ENCODE data around the gene GRHPR.
A peak's percentile ranks its signal among the peaks of the same experiment; 100 is the strongest.

The GRHPR gene

DNA sequence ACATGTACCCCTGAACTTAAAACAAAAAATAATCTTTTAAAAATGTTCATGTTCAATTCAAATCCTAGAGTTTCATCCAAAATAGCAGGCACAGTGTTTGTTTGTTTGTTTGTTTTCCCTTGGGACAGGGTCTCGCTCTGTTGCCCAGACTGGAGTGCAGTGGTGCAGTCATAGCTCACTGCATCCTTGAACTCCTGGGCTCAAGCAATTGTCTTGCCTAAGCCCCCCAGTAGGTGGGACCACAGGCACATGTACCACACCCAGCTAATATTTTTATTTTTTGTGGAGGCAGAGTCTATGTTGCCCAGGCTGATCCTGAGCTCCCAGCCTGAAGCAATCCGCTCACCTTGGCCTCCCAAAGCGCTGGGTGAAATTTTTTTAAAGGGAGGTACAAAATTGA, 58.3 kb downstream of the GRHPR start:
- DNase-seq (ENCODE audit: low read depth), result no peak

DNA sequence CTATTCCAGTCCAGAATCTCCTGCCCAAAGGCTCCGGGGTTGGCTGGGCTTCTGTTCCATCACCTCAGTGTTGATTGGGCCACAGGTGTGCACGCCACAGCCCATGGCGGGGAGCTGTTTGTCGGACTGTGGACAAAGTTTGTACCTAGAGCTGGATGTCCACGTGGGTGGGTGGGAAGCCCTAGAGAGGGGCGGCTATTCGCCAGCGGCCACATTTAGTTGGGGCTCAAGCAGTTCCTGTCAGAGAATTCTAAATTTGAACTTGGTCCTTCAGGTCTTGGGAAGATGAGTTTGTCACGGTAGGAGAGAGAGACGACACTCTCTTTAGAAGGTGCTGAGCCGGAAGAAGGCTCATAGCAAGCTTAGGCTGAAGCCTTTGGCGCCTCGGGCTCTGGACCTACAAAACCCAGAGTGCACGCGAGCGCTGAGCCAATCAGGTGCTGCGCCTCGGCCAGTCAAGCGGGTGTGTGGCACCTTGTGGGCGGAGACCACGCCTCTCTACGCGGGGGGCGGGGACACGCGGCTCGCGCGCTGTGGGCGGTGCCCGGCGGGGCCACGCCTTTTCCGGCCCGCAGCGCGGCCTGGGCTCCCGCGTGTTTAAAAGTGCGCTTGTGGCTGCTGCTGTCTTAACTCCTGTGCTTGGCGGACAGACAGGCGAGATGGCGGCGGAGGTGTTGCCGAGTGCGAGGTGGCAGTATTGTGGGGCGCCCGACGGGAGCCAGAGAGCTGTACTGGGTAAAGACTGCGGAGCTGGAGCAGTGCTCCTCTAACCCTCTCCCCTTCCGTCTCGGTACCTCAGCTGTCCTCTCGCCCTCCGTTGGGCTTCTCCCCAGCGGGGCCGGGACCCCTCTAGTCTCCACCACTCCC, 63.1 kb downstream of the GRHPR start, which contains the start of gene POLR1E:
POLR1E (plus strand) TSS at position 560 of the 867 bp plus-strand sequence; CDS start at position 660, 100 bp downstream.
- DNase-seq (ENCODE audit: low read depth), result peak; percentile 94

- no peak for DNase-seq (ENCODE audit: low read depth)
These were observed 63.7 kb downstream of the GRHPR start for GRCh38 chr9:37486256-37486615.

Measured in activated T-cell treated with anti-CD3 and anti-CD28 coated beads for 24 hours (primary cell).